Measurements from ENCODE around the gene FCHSD2. TPM values are rescaled to one million over a fixed set of nuclear protein-coding genes. Genes with fewer than 3 reads are reported as not detected.
"Not testable (repeated sequence)": the region's sequence is repeated elsewhere in the genome, so short reads cannot be mapped to it uniquely, and the experiment has no call there.

The FCHSD2 gene
- polyA plus RNA-seq, 1 donor from 2014 or later, result 72.1 TPM

GRCh38 chr11:73147771-73148681 is 5.9 kb upstream of the FCHSD2 start:
- H3K36me3 Mint-ChIP-seq, result peaks cover 1% of the 10 kb centered on the region
- H3K4me1 Mint-ChIP-seq, result peaks cover 56 to 88% (median 72%) of the 10 kb centered on the region in 3 donors
- H3K27ac Mint-ChIP-seq, result peak overlapping the region in 2 of 3 donors; percentile 76 to 84
- H3K9me3 Mint-ChIP-seq, result no peaks in the 10 kb centered on the region
- no peaks in the 10 kb centered on the region for H3K27me3 Mint-ChIP-seq
- H3K4me3 Mint-ChIP-seq, result peak overlapping the region in 3 of 4 donors; percentile 28 to 80 (median 70)

GRCh38 chr11:73145986-73146575 is 4.0 kb upstream of the FCHSD2 start:
- Mint-ChIP-seq H3K4me1 (peaks cover 49 to 71% (median 56%) of the 10 kb centered on the region in 3 donors), H3K27ac (peak overlapping the region; percentile 69 to 93 (median 84)), H3K9me3 (no peaks in the 10 kb centered on the region), H3K27me3 (no peaks in the 10 kb centered on the region), H3K4me3 (peak overlapping the region in 3 of 4 donors; percentile 55 to 80 (median 80)), H3K36me3 (peaks cover 1% of the 10 kb centered on the region)

- Mint-ChIP-seq H3K36me3 (peaks cover 2% of the 10 kb centered on the region), H3K4me3 (peak overlapping the region; percentile 86 to 97 (median 93)), H3K9me3 (no peaks in the 10 kb centered on the region), H3K4me1 (peaks cover 56 to 65% (median 63%) of the 10 kb centered on the region in 3 donors), H3K27ac (peak overlapping the region; percentile 98 to 99 (median 98)), H3K27me3 (no peaks in the 10 kb centered on the region)
Measured at GRCh38 chr11:73143126-73143838, 1.2 kb upstream of the FCHSD2 start.

GRCh38 chr11:73141309-73142127 is 600 bp downstream of the FCHSD2 start:
- Mint-ChIP-seq H3K4me1 (peaks cover 55 to 68% (median 66%) of the 10 kb centered on the region in 3 donors), H3K9me3 (no peaks in the 10 kb centered on the region), H3K36me3 (peaks cover 2% of the 10 kb centered on the region), H3K27ac (peak overlapping the region; percentile 97 to 98 (median 98)), H3K4me3 (peak overlapping the region; percentile 92 to 100 (median 100)), H3K27me3 (no peaks in the 10 kb centered on the region)

- H3K27me3 Mint-ChIP-seq, result no peaks in the 10 kb centered on the region
- peak overlapping the region; percentile 97 to 98 (median 98) for H3K27ac Mint-ChIP-seq
- H3K4me3 Mint-ChIP-seq, result peak overlapping the region; percentile 92 to 100 (median 100)
- H3K4me1 Mint-ChIP-seq, result peaks cover 51 to 68% (median 63%) of the 10 kb centered on the region in 3 donors
- H3K9me3 Mint-ChIP-seq, result no peaks in the 10 kb centered on the region
- H3K36me3 Mint-ChIP-seq, result peaks cover 2% of the 10 kb centered on the region
Measured at GRCh38 chr11:73141031-73141308, 1.1 kb downstream of the FCHSD2 start.

GRCh38 chr11:73140213-73141030 is 1.7 kb downstream of the FCHSD2 start:
- Mint-ChIP-seq H3K27ac (peak overlapping the region; percentile 97 to 98 (median 98)), H3K4me1 (peaks cover 48 to 64% (median 61%) of the 10 kb centered on the region in 3 donors), H3K27me3 (no peaks in the 10 kb centered on the region), H3K4me3 (peak overlapping the region; percentile 92 to 100 (median 100)), H3K36me3 (peaks cover 2% of the 10 kb centered on the region), H3K9me3 (no peaks in the 10 kb centered on the region)

- Mint-ChIP-seq H3K4me1 (peaks cover 47 to 61% (median 56%) of the 10 kb centered on the region in 3 donors), H3K4me3 (peak overlapping the region; percentile 92 to 100 (median 100)), H3K27me3 (no peaks in the 10 kb centered on the region), H3K9me3 (no peaks in the 10 kb centered on the region), H3K27ac (peak overlapping the region in 1 of 3 donors; percentile 98), H3K36me3 (peaks cover 4% of the 10 kb centered on the region)
Measured at GRCh38 chr11:73139476-73140198, 2.5 kb downstream of the FCHSD2 start.

- Mint-ChIP-seq H3K27me3 (no peaks in the 10 kb centered on the region), H3K36me3 (peaks cover 8% of the 10 kb centered on the region), H3K27ac (peak overlapping the region in 2 of 3 donors; percentile 56 to 76), H3K9me3 (no peaks in the 10 kb centered on the region), H3K4me1 (peaks cover 47 to 51% (median 48%) of the 10 kb centered on the region in 3 donors), H3K4me3 (peak overlapping the region; percentile 70 to 92 (median 85))
Measured at GRCh38 chr11:73137944-73138274, 4.2 kb downstream of the FCHSD2 start.

GRCh38 chr11:73137262-73137943 is 4.7 kb downstream of the FCHSD2 start:
- Mint-ChIP-seq H3K36me3 (peaks cover 8% of the 10 kb centered on the region), H3K4me3 (peak overlapping the region; percentile 70 to 92 (median 85))

GRCh38 chr11:73136722-73137121 is 5.4 kb downstream of the FCHSD2 start:
- Mint-ChIP-seq H3K27ac (peak overlapping the region; percentile 56 to 86 (median 59)), H3K4me3 (peak overlapping the region; percentile 6 to 92 (median 59)), H3K4me1 (peaks cover 47 to 57% (median 55%) of the 10 kb centered on the region in 3 donors)
- H3K27me3 Mint-ChIP-seq, H3K9me3 Mint-ChIP-seq, H3K36me3 Mint-ChIP-seq: not testable (repeated sequence)

More at GRCh38 chr11:73137262-73137943, 4.7 kb downstream of the FCHSD2 start:
- Mint-ChIP-seq H3K9me3 (no peaks in the 10 kb centered on the region), H3K27ac (peak overlapping the region in 2 of 3 donors; percentile 56 to 76), H3K27me3 (no peaks in the 10 kb centered on the region), H3K4me1 (peaks cover 46 to 51% (median 49%) of the 10 kb centered on the region in 3 donors)

- H3K27ac Mint-ChIP-seq, result peak overlapping the region; percentile 42 to 86 (median 50)
- no peaks in the 10 kb centered on the region for H3K27me3 Mint-ChIP-seq
- H3K4me1 Mint-ChIP-seq, result peaks cover 47 to 56% (median 56%) of the 10 kb centered on the region in 3 donors
- peaks cover 6% of the 10 kb centered on the region for H3K36me3 Mint-ChIP-seq
- H3K9me3 Mint-ChIP-seq, result no peaks in the 10 kb centered on the region
- peak overlapping the region in 2 of 4 donors; percentile 35 to 54 for H3K4me3 Mint-ChIP-seq
Measured at GRCh38 chr11:73135346-73136284, 6.5 kb downstream of the FCHSD2 start.

GRCh38 chr11:73132349-73132748 is 9.8 kb downstream of the FCHSD2 start:
- H3K9me3 Mint-ChIP-seq, H3K4me3 Mint-ChIP-seq, H3K36me3 Mint-ChIP-seq, H3K27me3 Mint-ChIP-seq: not testable (repeated sequence)
- Mint-ChIP-seq H3K27ac (peak overlapping the region in 2 of 3 donors; percentile 53 to 84), H3K4me1 (peaks cover 40 to 46% (median 42%) of the 10 kb centered on the region in 3 donors)

Measured in IgD-negative memory B cell (primary cell).